HTR-8/SVneo (cell line): Measurements from ENCODE around the gene OBSCN.

Experiments
- DNase-seq: peaks from one replicate; pipeline ENCODE4 v3.0.0; 2011; ENCODE audit warnings: low spot score, mixed read lengths; ENCODE audit not compliant: insufficient read length
- FAIRE-seq: peaks from 2 replicates; lab custom pipeline; 2011; peaks lifted over from hg19 to GRCh38; lab: Jason Lieb, UNC

The OBSCN gene

GRCh38 chr1:228348708-228349467 lies 141.0 kb downstream of the OBSCN start:
- FAIRE-seq (no peak), DNase-seq (no peak)

GRCh38 chr1:228349701-228350171 lies 141.9 kb downstream of the OBSCN start:
- FAIRE-seq = no peak

GRCh38 chr1:228350179-228350742 lies 142.4 kb downstream of the OBSCN start:
- FAIRE-seq = no peak
- no peak for DNase-seq

More at GRCh38 chr1:228349701-228350171, 141.9 kb downstream of the OBSCN start:
- DNase-seq = no peak

- no peak for DNase-seq
- no peak for FAIRE-seq
These were observed 143.3 kb downstream of the OBSCN start for GRCh38 chr1:228350831-228351781.

GRCh38 chr1:228351850-228352249 lies 144.0 kb downstream of the OBSCN start:
- FAIRE-seq (no peak), DNase-seq (no peak)

- DNase-seq (no peak), FAIRE-seq (no peak)
These were observed 145.0 kb downstream of the OBSCN start for GRCh38 chr1:228352677-228353481.

- no peak for DNase-seq
- FAIRE-seq = no peak
These were observed 145.9 kb downstream of the OBSCN start for GRCh38 chr1:228353601-228354371.

GRCh38 chr1:228354390-228355320 lies 146.8 kb downstream of the OBSCN start:
- DNase-seq = no peak
- no peak for FAIRE-seq

- FAIRE-seq (no peak), DNase-seq (no peak)
These were observed 149.2 kb downstream of the OBSCN start for GRCh38 chr1:228356897-228357680.

- FAIRE-seq = no peak
These were observed 150.4 kb downstream of the OBSCN start for GRCh38 chr1:228358039-228358763.

GRCh38 chr1:228358764-228359612 lies 151.1 kb downstream of the OBSCN start:
- DNase-seq = no peak
- no peak for FAIRE-seq

More at GRCh38 chr1:228358039-228358763, 150.4 kb downstream of the OBSCN start:
- DNase-seq = no peak

- DNase-seq (no peak), FAIRE-seq (no peak)
These were observed 152.0 kb downstream of the OBSCN start for GRCh38 chr1:228359613-228360532.

GRCh38 chr1:228360533-228361313 lies 152.9 kb downstream of the OBSCN start:
- FAIRE-seq (no peak), DNase-seq (no peak)
